Esophagus muscularis mucosa (tissue), 4 donors: Measurements from ENCODE around the gene TTC24.

Experiments
- EP300 ChIP-seq: sonication (generic); formaldehyde crosslinking; IDR thresholded peaks from one replicate; pipeline ENCODE4 v1.6.1; 2017; ENCODE audit warnings: antibody characterized with exemption
- POLR2A ChIP-seq: fragments of 450-650 bp; IDR thresholded peaks from one replicate; pipeline ENCODE4 v1.6.1; 2017; ENCODE audit warnings: antibody characterized with exemption, moderate library complexity, mild to moderate bottlenecking, low read depth
- POLR2AphosphoS5 ChIP-seq, 2 donors: sonication (generic); formaldehyde crosslinking; IDR thresholded peaks; one replicate each; pipeline ENCODE4 v1.6.1; 2017; ENCODE audit warnings: antibody characterized with exemption in 2 of 2
- TF ChIP-seq, protein P1 (sequence below), 3 experiments: fragments of 200-600 bp in 2 of 3; fragments of 450-650 bp in 1 of 3; sonication (generic) in 2 of 3; IDR thresholded peaks; one replicate each; pipeline ENCODE4 v1.5.1; 2017 to 2019; ENCODE audit warnings: antibody characterized with exemption in 3 of 3, mild to moderate bottlenecking in 2 of 3, moderate library complexity in 1 of 3

DNA sequence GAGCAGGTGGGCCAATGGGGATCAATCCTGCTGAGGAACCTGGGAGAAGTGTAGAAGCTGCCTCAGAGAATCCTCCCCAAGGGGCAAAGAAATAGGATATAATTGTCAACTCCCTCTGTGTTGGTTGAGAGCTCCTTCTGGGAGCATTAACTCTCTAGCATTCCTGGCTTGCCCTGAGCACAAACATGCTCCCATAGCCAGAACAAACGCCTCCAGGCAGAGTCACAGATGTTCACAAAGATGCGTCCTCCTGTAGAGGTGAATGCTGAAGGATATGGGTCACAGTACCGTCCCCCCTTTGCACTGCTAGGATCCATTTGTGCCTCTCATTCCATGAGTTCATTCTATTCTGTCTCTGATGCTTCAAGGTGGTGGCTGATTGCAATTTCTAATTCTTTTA, 52.8 kb downstream of the TTC24 start:
- TF ChIP-seq, protein P1, sequence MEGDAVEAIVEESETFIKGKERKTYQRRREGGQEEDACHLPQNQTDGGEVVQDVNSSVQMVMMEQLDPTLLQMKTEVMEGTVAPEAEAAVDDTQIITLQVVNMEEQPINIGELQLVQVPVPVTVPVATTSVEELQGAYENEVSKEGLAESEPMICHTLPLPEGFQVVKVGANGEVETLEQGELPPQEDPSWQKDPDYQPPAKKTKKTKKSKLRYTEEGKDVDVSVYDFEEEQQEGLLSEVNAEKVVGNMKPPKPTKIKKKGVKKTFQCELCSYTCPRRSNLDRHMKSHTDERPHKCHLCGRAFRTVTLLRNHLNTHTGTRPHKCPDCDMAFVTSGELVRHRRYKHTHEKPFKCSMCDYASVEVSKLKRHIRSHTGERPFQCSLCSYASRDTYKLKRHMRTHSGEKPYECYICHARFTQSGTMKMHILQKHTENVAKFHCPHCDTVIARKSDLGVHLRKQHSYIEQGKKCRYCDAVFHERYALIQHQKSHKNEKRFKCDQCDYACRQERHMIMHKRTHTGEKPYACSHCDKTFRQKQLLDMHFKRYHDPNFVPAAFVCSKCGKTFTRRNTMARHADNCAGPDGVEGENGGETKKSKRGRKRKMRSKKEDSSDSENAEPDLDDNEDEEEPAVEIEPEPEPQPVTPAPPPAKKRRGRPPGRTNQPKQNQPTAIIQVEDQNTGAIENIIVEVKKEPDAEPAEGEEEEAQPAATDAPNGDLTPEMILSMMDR (IDR thresholded peaks at IDR 0.05): no peak
- TF ChIP-seq EP300 (no peak), POLR2A (no peak), POLR2AphosphoS5 (IDR thresholded peaks at IDR 0.05) (no peak)
